HG03159 (cell line): ENCODE data around the gene TSHZ2.

Source experiments
- ATAC-seq: cut with Tn5 transposase; IDR thresholded peaks from one replicate; pipeline ENCODE4 v1.9.1; 2021; ENCODE audit warnings: mild to moderate bottlenecking, moderate library complexity; ENCODE audit not compliant: unreplicated experiment

Gene TSHZ2

GRCh38 chr20:53104884-53105283, 132.7 kb downstream of the TSHZ2 start:
- no peak for ATAC-seq

GRCh38 chr20:53116733-53117132, 144.6 kb downstream of the TSHZ2 start:
- ATAC-seq, result no peak

GRCh38 chr20:53122853-53123252, 150.7 kb downstream of the TSHZ2 start:
- no peak for ATAC-seq

- no peak for ATAC-seq
Measured at GRCh38 chr20:53124075-53124551, 152.0 kb downstream of the TSHZ2 start.

GRCh38 chr20:53124803-53125202, 152.6 kb downstream of the TSHZ2 start:
- no peak for ATAC-seq

GRCh38 chr20:53126185-53126584, 154.0 kb downstream of the TSHZ2 start:
- ATAC-seq, result no peak

GRCh38 chr20:53127027-53127426, 154.9 kb downstream of the TSHZ2 start:
- ATAC-seq, result no peak

GRCh38 chr20:53128004-53128403, 155.8 kb downstream of the TSHZ2 start:
- no peak for ATAC-seq

- no peak for ATAC-seq
Measured at GRCh38 chr20:53129563-53129962, 157.4 kb downstream of the TSHZ2 start.

- no peak for ATAC-seq
Measured at GRCh38 chr20:53130795-53131194, 158.6 kb downstream of the TSHZ2 start.

- no peak for ATAC-seq
Measured at GRCh38 chr20:53133125-53133524, 161.0 kb downstream of the TSHZ2 start.

- no peak for ATAC-seq
Measured at GRCh38 chr20:53133628-53134027, 161.5 kb downstream of the TSHZ2 start.

- ATAC-seq, result no peak
Measured at GRCh38 chr20:53136473-53136872, 164.3 kb downstream of the TSHZ2 start.

- peak; percentile 94 for ATAC-seq
Measured at GRCh38 chr20:53138454-53139262, 166.5 kb downstream of the TSHZ2 start.

GRCh38 chr20:53141201-53142050, 169.3 kb downstream of the TSHZ2 start:
- no peak for ATAC-seq

GRCh38 chr20:53142225-53143127, 170.3 kb downstream of the TSHZ2 start:
- no peak for ATAC-seq

- ATAC-seq, result peak; percentile 55
Measured at GRCh38 chr20:53146201-53146891, 174.2 kb downstream of the TSHZ2 start.

- ATAC-seq, result no peak
Measured at GRCh38 chr20:53148771-53149147, 176.6 kb downstream of the TSHZ2 start.

- ATAC-seq, result no peak
Measured at GRCh38 chr20:53149148-53149889, 177.2 kb downstream of the TSHZ2 start.

GRCh38 chr20:53149890-53150205, 177.7 kb downstream of the TSHZ2 start:
- no peak for ATAC-seq
